HG03280 (cell line): ENCODE results near the gene SLC12A5.

Source experiments
- ATAC-seq: cut with Tn5 transposase; IDR thresholded peaks from one replicate; pipeline ENCODE4 v1.9.1; 2021; ENCODE audit warnings: mild to moderate bottlenecking, moderate library complexity; ENCODE audit not compliant: unreplicated experiment

The SLC12A5 gene

GRCh38 chr20:46006022-46006705 is 22.9 kb upstream of the SLC12A5 start:
- ATAC-seq, result no peak

- ATAC-seq, result no peak
Measured at GRCh38 chr20:46006964-46007363, 22.1 kb upstream of the SLC12A5 start.

GRCh38 chr20:46007671-46008070 is 21.3 kb upstream of the SLC12A5 start:
- no peak for ATAC-seq

GRCh38 chr20:46009816-46010215 is 19.2 kb upstream of the SLC12A5 start:
- no peak for ATAC-seq

GRCh38 chr20:46010491-46011391 is 18.3 kb upstream of the SLC12A5 start:
- ATAC-seq, result no peak

GRCh38 chr20:46011631-46012482 is 17.2 kb upstream of the SLC12A5 start:
- ATAC-seq, result no peak

GRCh38 chr20:46012921-46013320 is 16.1 kb upstream of the SLC12A5 start:
- ATAC-seq, result no peak

GRCh38 chr20:46013322-46013828 is 15.6 kb upstream of the SLC12A5 start:
- no peak for ATAC-seq

- no peak for ATAC-seq
Measured at GRCh38 chr20:46013829-46014516, 15.0 kb upstream of the SLC12A5 start.

- no peak for ATAC-seq
Measured at GRCh38 chr20:46014517-46015396, 14.3 kb upstream of the SLC12A5 start.

GRCh38 chr20:46017272-46017671 is 11.7 kb upstream of the SLC12A5 start:
- no peak for ATAC-seq

- no peak for ATAC-seq
Measured at GRCh38 chr20:46018112-46018511, 10.9 kb upstream of the SLC12A5 start.

GRCh38 chr20:46018611-46019010 is 10.4 kb upstream of the SLC12A5 start:
- ATAC-seq, result no peak

GRCh38 chr20:46020555-46020954 is 8.5 kb upstream of the SLC12A5 start:
- ATAC-seq, result no peak

GRCh38 chr20:46021361-46022359 is 7.4 kb upstream of the SLC12A5 start:
- ATAC-seq, result no peak

GRCh38 chr20:46022411-46023147 is 6.4 kb upstream of the SLC12A5 start:
- ATAC-seq, result no peak

GRCh38 chr20:46023148-46023484 is 5.9 kb upstream of the SLC12A5 start:
- no peak for ATAC-seq

GRCh38 chr20:46023999-46024398 is 5.0 kb upstream of the SLC12A5 start:
- no peak for ATAC-seq
